ENCODE measurements around the gene ALKBH4.

The ALKBH4 gene

GRCh38 chr7:102454468-102454867 lies 10.2 kb downstream of the ALKBH4 start:
- no peak overlapping the region for H4K91ac ChIP-seq (ENCODE audit: low read depth, low read length, poor library complexity)
- WGBS, 2 donors (ENCODE audit: extremely low coverage in 2 of 2, insufficient read length in 2 of 2, insufficient replicate concordance in 1 of 2) = no CpG with 5 or more reads among the region's 12 CpGs
- H2BK15ac ChIP-seq (ENCODE audit: low read length) = no peak overlapping the region
- no peak overlapping the region for H2AFZ ChIP-seq (ENCODE audit: low read length)
- no peak overlapping the region for H3K23ac ChIP-seq (ENCODE audit: low read depth, low read length, poor library complexity)
- H3K4me2 ChIP-seq (ENCODE audit: insufficient read depth, low read length, poor library complexity, severe bottlenecking) = no peak overlapping the region
- H3K4me1 ChIP-seq (ENCODE audit: control insufficient read depth in 2 of 2, insufficient read depth in 1 of 2, low read depth in 1 of 2, low read length in 2 of 2) = peaks cover 5 to 7% of the 10 kb centered on the region in 2 donors
- no peak overlapping the region for H4K8ac ChIP-seq (ENCODE audit: low read depth, low read length)
- no peak for DNase-seq (ENCODE audit: low spot score)
- H3K36me3 ChIP-seq (replicated peaks in 1 of 2; ENCODE audit: control insufficient read depth in 2 of 2, insufficient read depth in 2 of 2, low read length in 2 of 2) = peaks cover 23 to 42% of the 10 kb centered on the region in 2 donors
- H3K9ac ChIP-seq (ENCODE audit: low read depth, low read length, poor library complexity) = no peak overlapping the region
- H2BK5ac ChIP-seq (ENCODE audit: low read length) = no peak overlapping the region
- no peak overlapping the region for H2BK120ac ChIP-seq (ENCODE audit: low read depth, low read length)
- H2AK5ac ChIP-seq (ENCODE audit: low read depth, low read length) = no peak overlapping the region
- H3K4me3 ChIP-seq (ENCODE audit: low read length in 2 of 2) = no peak overlapping the region
- no peak overlapping the region for H3K27ac ChIP-seq (replicated peaks; ENCODE audit: low read length)
- no peaks in the 10 kb centered on the region for H3K27me3 ChIP-seq (ENCODE audit: control insufficient read depth in 3 of 3, insufficient read depth in 3 of 3, low read depth in 1 of 3, low read length in 3 of 3)
- no peaks in the 10 kb centered on the region for H3K9me3 ChIP-seq (replicated peaks in 1 of 2; ENCODE audit: control insufficient read depth in 2 of 2, insufficient read depth in 1 of 2, low read depth in 1 of 2, low read length in 2 of 2)
- no peaks in the 10 kb centered on the region for H3K79me1 ChIP-seq (ENCODE audit: low read depth, low read length)
- H3K18ac ChIP-seq (ENCODE audit: low read length) = peak overlapping the region; percentile 29
- H3K4ac ChIP-seq (ENCODE audit: low read length) = no peak overlapping the region
- no peak overlapping the region for H3K14ac ChIP-seq (ENCODE audit: low read length)
- no peak overlapping the region for H2BK12ac ChIP-seq (ENCODE audit: low read length)

GRCh38 chr7:102453319-102453718 lies 11.3 kb downstream of the ALKBH4 start:
- no peak overlapping the region for H3K4me3 ChIP-seq (ENCODE audit: low read length in 2 of 2)
- no CpG with 5 or more reads among the region's 7 CpGs for WGBS, 2 donors (ENCODE audit: extremely low coverage in 2 of 2, insufficient read length in 2 of 2, insufficient replicate concordance in 1 of 2)
- H2AFZ ChIP-seq (ENCODE audit: low read length) = no peak overlapping the region
- no peak overlapping the region for H2AK5ac ChIP-seq (ENCODE audit: low read depth, low read length)
- no peaks in the 10 kb centered on the region for H3K79me1 ChIP-seq (ENCODE audit: low read depth, low read length)
- no peak overlapping the region for H3K9ac ChIP-seq (ENCODE audit: low read depth, low read length, poor library complexity)
- H3K36me3 ChIP-seq (replicated peaks in 1 of 2; ENCODE audit: control insufficient read depth in 2 of 2, insufficient read depth in 2 of 2, low read length in 2 of 2) = peaks cover 19 to 36% of the 10 kb centered on the region in 2 donors
- no peak overlapping the region for H4K91ac ChIP-seq (ENCODE audit: low read depth, low read length, poor library complexity)
- no peaks in the 10 kb centered on the region for H3K9me3 ChIP-seq (replicated peaks in 1 of 2; ENCODE audit: control insufficient read depth in 2 of 2, insufficient read depth in 1 of 2, low read depth in 1 of 2, low read length in 2 of 2)
- no peak overlapping the region for H2BK120ac ChIP-seq (ENCODE audit: low read depth, low read length)
- H3K27ac ChIP-seq (replicated peaks; ENCODE audit: low read length) = no peak overlapping the region
- no peak overlapping the region for H2BK15ac ChIP-seq (ENCODE audit: low read length)
- peaks cover 5 to 7% of the 10 kb centered on the region in 2 donors for H3K4me1 ChIP-seq (ENCODE audit: control insufficient read depth in 2 of 2, insufficient read depth in 1 of 2, low read depth in 1 of 2, low read length in 2 of 2)
- H2BK5ac ChIP-seq (ENCODE audit: low read length) = no peak overlapping the region
- H2BK12ac ChIP-seq (ENCODE audit: low read length) = no peak overlapping the region
- H3K4me2 ChIP-seq (ENCODE audit: insufficient read depth, low read length, poor library complexity, severe bottlenecking) = no peak overlapping the region
- DNase-seq (ENCODE audit: low spot score) = no peak
- H3K14ac ChIP-seq (ENCODE audit: low read length) = no peak overlapping the region
- no peak overlapping the region for H3K23ac ChIP-seq (ENCODE audit: low read depth, low read length, poor library complexity)
- H3K27me3 ChIP-seq (ENCODE audit: control insufficient read depth in 3 of 3, insufficient read depth in 3 of 3, low read depth in 1 of 3, low read length in 3 of 3) = no peaks in the 10 kb centered on the region
- no peak overlapping the region for H3K4ac ChIP-seq (ENCODE audit: low read length)
- H3K18ac ChIP-seq (ENCODE audit: low read length) = no peak overlapping the region
- H4K8ac ChIP-seq (ENCODE audit: low read depth, low read length) = no peak overlapping the region

- Histone ChIP-seq H4K91ac (ENCODE audit: low read depth, low read length, poor library complexity) (no peak overlapping the region), H2BK120ac (ENCODE audit: low read depth, low read length) (no peak overlapping the region), H2BK5ac (ENCODE audit: low read length) (no peak overlapping the region), H3K4me1 (ENCODE audit: control insufficient read depth in 2 of 2, insufficient read depth in 1 of 2, low read depth in 1 of 2, low read length in 2 of 2) (peaks cover 5 to 7% of the 10 kb centered on the region in 2 donors), H3K14ac (ENCODE audit: low read length) (no peak overlapping the region), H3K9ac (ENCODE audit: low read depth, low read length, poor library complexity) (no peak overlapping the region), H3K18ac (ENCODE audit: low read length) (no peak overlapping the region), H3K4ac (ENCODE audit: low read length) (no peak overlapping the region), H3K27me3 (ENCODE audit: control insufficient read depth in 3 of 3, insufficient read depth in 3 of 3, low read depth in 1 of 3, low read length in 3 of 3) (no peaks in the 10 kb centered on the region), H2AK5ac (ENCODE audit: low read depth, low read length) (no peak overlapping the region), H2BK12ac (ENCODE audit: low read length) (no peak overlapping the region), H4K8ac (ENCODE audit: low read depth, low read length) (no peak overlapping the region), H3K4me2 (ENCODE audit: insufficient read depth, low read length, poor library complexity, severe bottlenecking) (no peak overlapping the region), H3K36me3 (replicated peaks in 1 of 2; ENCODE audit: control insufficient read depth in 2 of 2, insufficient read depth in 2 of 2, low read length in 2 of 2) (peaks cover 12 to 36% of the 10 kb centered on the region in 2 donors), H3K9me3 (replicated peaks in 1 of 2; ENCODE audit: control insufficient read depth in 2 of 2, insufficient read depth in 1 of 2, low read depth in 1 of 2, low read length in 2 of 2) (no peaks in the 10 kb centered on the region), H3K27ac (replicated peaks; ENCODE audit: low read length) (no peak overlapping the region), H2AFZ (ENCODE audit: low read length) (no peak overlapping the region), H2BK15ac (ENCODE audit: low read length) (no peak overlapping the region), H3K23ac (ENCODE audit: low read depth, low read length, poor library complexity) (no peak overlapping the region), H3K79me1 (ENCODE audit: low read depth, low read length) (no peaks in the 10 kb centered on the region), H3K4me3 (ENCODE audit: low read length in 2 of 2) (no peak overlapping the region)
- no peak for DNase-seq (ENCODE audit: low spot score)
- no CpG with 5 or more reads among the region's 6 CpGs for WGBS, 2 donors (ENCODE audit: extremely low coverage in 2 of 2, insufficient read length in 2 of 2, insufficient replicate concordance in 1 of 2)
Measured at GRCh38 chr7:102452451-102452850, 12.2 kb downstream of the ALKBH4 start.

- no peak overlapping the region for H3K23ac ChIP-seq (ENCODE audit: low read depth, low read length, poor library complexity)
- H2BK5ac ChIP-seq (ENCODE audit: low read length) = peak overlapping the region; percentile 27
- peak overlapping the region; percentile 63 for H3K14ac ChIP-seq (ENCODE audit: low read length)
- no peak overlapping the region for H4K8ac ChIP-seq (ENCODE audit: low read depth, low read length)
- DNase-seq (ENCODE audit: low spot score) = no peak
- H2BK12ac ChIP-seq (ENCODE audit: low read length) = no peak overlapping the region
- WGBS, 2 donors (ENCODE audit: extremely low coverage in 2 of 2, insufficient read length in 2 of 2, insufficient replicate concordance in 1 of 2) = no CpG with 5 or more reads among the region's 23 CpGs
- no peak overlapping the region for H3K9ac ChIP-seq (ENCODE audit: low read depth, low read length, poor library complexity)
- H3K18ac ChIP-seq (ENCODE audit: low read length) = peak overlapping the region; percentile 76
- peak overlapping the region; percentile 19 for H4K91ac ChIP-seq (ENCODE audit: low read depth, low read length, poor library complexity)
- H3K4me1 ChIP-seq (ENCODE audit: control insufficient read depth in 2 of 2, insufficient read depth in 1 of 2, low read depth in 1 of 2, low read length in 2 of 2) = peaks cover 5 to 7% of the 10 kb centered on the region in 2 donors
- H2AK5ac ChIP-seq (ENCODE audit: low read depth, low read length) = peak overlapping the region; percentile 28
- H3K27me3 ChIP-seq (ENCODE audit: control insufficient read depth in 3 of 3, insufficient read depth in 3 of 3, low read depth in 1 of 3, low read length in 3 of 3) = no peaks in the 10 kb centered on the region
- no peak overlapping the region for H2BK15ac ChIP-seq (ENCODE audit: low read length)
- peak overlapping the region; percentile 28 for H2AFZ ChIP-seq (ENCODE audit: low read length)
- peak overlapping the region; percentile 21 for H3K4me2 ChIP-seq (ENCODE audit: insufficient read depth, low read length, poor library complexity, severe bottlenecking)
- no peak overlapping the region for H3K4me3 ChIP-seq (ENCODE audit: low read length in 2 of 2)
- H3K36me3 ChIP-seq (replicated peaks in 1 of 2; ENCODE audit: control insufficient read depth in 2 of 2, insufficient read depth in 2 of 2, low read length in 2 of 2) = peaks cover 12 to 36% of the 10 kb centered on the region in 2 donors
- peak overlapping the region; percentile 2 for H3K4ac ChIP-seq (ENCODE audit: low read length)
- no peaks in the 10 kb centered on the region for H3K79me1 ChIP-seq (ENCODE audit: low read depth, low read length)
- H3K27ac ChIP-seq (replicated peaks; ENCODE audit: low read length) = peak overlapping the region; percentile 43
- H2BK120ac ChIP-seq (ENCODE audit: low read depth, low read length) = no peak overlapping the region
- no peaks in the 10 kb centered on the region for H3K9me3 ChIP-seq (replicated peaks in 1 of 2; ENCODE audit: control insufficient read depth in 2 of 2, insufficient read depth in 1 of 2, low read depth in 1 of 2, low read length in 2 of 2)
Measured at GRCh38 chr7:102451371-102452054, 13.2 kb downstream of the ALKBH4 start.
